Aorta (tissue), 5 donors: ENCODE results near the gene LRRC74B. TPM values are rescaled to one million over a fixed set of nuclear protein-coding genes. Genes with fewer than 3 reads are reported as not detected.
"Not testable (repeated sequence)": the region's sequence is repeated elsewhere in the genome, so short reads cannot be mapped to it uniquely, and the experiment has no call there.

Experiments used
- ATAC-seq: fragments of 200-7000 bp; cut with Tn5 transposase; one replicate; pipeline ENCODE4 v1.9.1; 2022; ENCODE audit warnings: moderate library complexity; ENCODE audit not compliant: low FRiP score
- DNase-seq, 2 donors: peaks; one replicate each; pipeline ENCODE4 v3.0.0-alpha.2; 2020
- H3K27ac ChIP-seq, 2 donors: one replicate each; pipeline ENCODE4 v1.5.1; 2013; ENCODE audit warnings: low read length in 2 of 2, mild to moderate bottlenecking in 2 of 2, moderate library complexity in 2 of 2, control low read depth in 1 of 2, inconsistent platforms in 1 of 2, low read depth in 1 of 2
- H3K27me3 ChIP-seq, 2 donors: one replicate each; pipeline ENCODE4 v1.6.1; 2013; ENCODE audit warnings: control low read depth in 1 of 2, low read length in 1 of 2, mild to moderate bottlenecking in 1 of 2, moderate library complexity in 1 of 2; ENCODE audit not compliant: insufficient read depth in 2 of 2, control insufficient read depth in 1 of 2
- H3K36me3 ChIP-seq, 2 donors: one replicate each; pipeline ENCODE4 v1.6.1; 2013; ENCODE audit warnings: control low read depth in 1 of 2, low read length in 1 of 2, mild to moderate bottlenecking in 1 of 2; ENCODE audit not compliant: insufficient read depth in 2 of 2, control insufficient read depth in 1 of 2
- H3K4me1 ChIP-seq, 2 donors: one replicate each; pipeline ENCODE4 v1.6.1; 2013; ENCODE audit warnings: low read length in 2 of 2, control low read depth in 1 of 2, mild to moderate bottlenecking in 1 of 2, moderate library complexity in 1 of 2; ENCODE audit not compliant: insufficient read depth in 2 of 2, control insufficient read depth in 1 of 2
- H3K4me3 ChIP-seq, 2 donors: one replicate each; pipeline ENCODE4 v1.5.1; 2013; ENCODE audit warnings: low read length in 2 of 2, control low read depth in 1 of 2, mild to moderate bottlenecking in 1 of 2
- H3K9me3 ChIP-seq: one replicate; pipeline ENCODE4 v1.6.1; 2013; ENCODE audit warnings: mild to moderate bottlenecking, low read length; ENCODE audit not compliant: control insufficient read depth
- WGBS, 2 donors: extraction: QIAGEN DNeasy Blood & Tissue Kit; methylation state at CpG; one replicate each; pipeline ENCODE4 v1.1.7; 2013; 5-methylcytosine and 5-hydroxymethylcytosine counted together
- intact Hi-C, 2 donors: fragments of 100-400 bp; cut with DNase I; formaldehyde crosslinking; loops; one replicate each; pipeline versions ENCODE4 v1.14.2 to v1.15.0; 2022
- polyA plus RNA-seq, 2 donors: library from polyadenylated mRNA; stranded (reverse); fragments of 200-250 nt; gene quantifications; one replicate each; pipeline ENCODE4 v1.2.3, GENCODE V29; 2013
- total RNA-seq, 2 donors: library from RNA; stranded (reverse); fragmentation: NEBNext Ultra II Directional; extraction: Animal tissue kit (Norgen Biotek cat#: 25700); gene quantifications; one replicate each; pipeline ENCODE4 v1.2.1, GENCODE V29; 2021
- donor health status: healthy with polysubstance abuse.
- donor health status: Bipolar disorder and iron deficiency.
- donor health status: DM: no; HTN: no; CAD: no.
- donor health status: DM: no; HTN: no; CAD: no.
- donor health status: DM: yes; HTN: yes; CAD: no.

LRRC74B gene
- total and polyA plus RNA-seq, 4 donors = 0.05 TPM; not detected in 3

DNA sequence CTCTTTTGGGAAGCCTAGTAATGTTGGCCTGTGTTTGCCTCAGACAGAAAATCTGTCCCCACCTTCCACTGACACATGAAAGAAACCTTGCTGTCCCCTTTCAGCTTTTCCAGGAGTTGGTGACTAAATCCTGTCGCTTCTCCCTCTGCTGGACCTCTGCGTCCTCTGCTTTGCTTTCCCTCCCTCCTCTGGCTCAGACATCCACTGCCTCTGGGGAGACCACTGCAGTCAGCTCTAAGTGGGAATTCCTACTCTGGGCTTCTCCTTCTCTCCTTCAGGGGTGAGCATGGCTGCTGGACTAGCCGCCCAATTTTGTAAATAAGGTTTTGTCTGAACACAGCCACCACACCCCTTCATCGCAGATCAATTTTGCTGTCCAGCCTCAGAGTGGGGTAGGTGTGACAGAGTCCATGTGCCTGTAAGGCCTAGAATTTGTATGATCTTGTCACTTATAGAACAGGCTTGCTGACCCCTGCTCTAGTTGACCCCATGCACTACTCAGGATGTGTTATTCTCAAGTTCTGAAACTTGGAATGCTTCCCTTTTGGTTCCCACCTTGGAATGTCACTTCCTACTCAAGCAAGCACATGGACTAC is 23.0 kb downstream of the LRRC74B start:
- Histone ChIP-seq H3K27me3 (no peaks in the 10 kb centered on the region), H3K9me3 (no peaks in the 10 kb centered on the region), H3K4me1 (no peaks in the 10 kb centered on the region), H3K36me3 (no peaks in the 10 kb centered on the region), H3K4me3 (no peak overlapping the region), H3K27ac (no peak overlapping the region)
- 56 to 58% methylated on average over 4 of the region's 4 CpGs for WGBS, 2 donors
- no peak for ATAC-seq
- intact Hi-C loops = no loop called here
- no peak for DNase-seq

DNA sequence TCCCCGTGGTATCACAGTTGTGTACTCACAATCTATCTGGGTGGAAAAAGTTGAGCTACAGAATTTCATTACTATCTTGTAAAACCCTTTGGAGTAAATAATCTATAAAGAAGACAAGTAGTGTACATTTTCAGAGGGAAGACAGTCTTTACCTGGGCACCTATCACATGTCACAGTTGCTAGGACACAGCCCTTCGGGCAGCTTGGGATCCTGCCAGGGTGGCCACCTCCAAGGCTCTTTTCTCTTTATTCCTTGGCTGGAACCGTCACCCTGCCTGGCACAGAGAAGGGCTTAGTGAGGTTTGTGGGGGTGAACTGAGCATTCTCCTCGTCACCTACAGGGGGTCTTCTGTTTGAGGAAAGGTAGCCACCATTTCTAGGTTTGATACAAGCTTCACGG is 23.6 kb downstream of the LRRC74B start:
- Histone ChIP-seq H3K4me3 (no peak overlapping the region), H3K9me3 (no peaks in the 10 kb centered on the region), H3K27ac (no peak overlapping the region), H3K4me1 (no peaks in the 10 kb centered on the region), H3K36me3 (no peaks in the 10 kb centered on the region), H3K27me3 (no peaks in the 10 kb centered on the region)
- 62% methylated on average over 5 of the region's 5 CpGs for WGBS, 2 donors
- DNase-seq (no peak), ATAC-seq (no peak)
- intact Hi-C loops = no loop called here

DNA sequence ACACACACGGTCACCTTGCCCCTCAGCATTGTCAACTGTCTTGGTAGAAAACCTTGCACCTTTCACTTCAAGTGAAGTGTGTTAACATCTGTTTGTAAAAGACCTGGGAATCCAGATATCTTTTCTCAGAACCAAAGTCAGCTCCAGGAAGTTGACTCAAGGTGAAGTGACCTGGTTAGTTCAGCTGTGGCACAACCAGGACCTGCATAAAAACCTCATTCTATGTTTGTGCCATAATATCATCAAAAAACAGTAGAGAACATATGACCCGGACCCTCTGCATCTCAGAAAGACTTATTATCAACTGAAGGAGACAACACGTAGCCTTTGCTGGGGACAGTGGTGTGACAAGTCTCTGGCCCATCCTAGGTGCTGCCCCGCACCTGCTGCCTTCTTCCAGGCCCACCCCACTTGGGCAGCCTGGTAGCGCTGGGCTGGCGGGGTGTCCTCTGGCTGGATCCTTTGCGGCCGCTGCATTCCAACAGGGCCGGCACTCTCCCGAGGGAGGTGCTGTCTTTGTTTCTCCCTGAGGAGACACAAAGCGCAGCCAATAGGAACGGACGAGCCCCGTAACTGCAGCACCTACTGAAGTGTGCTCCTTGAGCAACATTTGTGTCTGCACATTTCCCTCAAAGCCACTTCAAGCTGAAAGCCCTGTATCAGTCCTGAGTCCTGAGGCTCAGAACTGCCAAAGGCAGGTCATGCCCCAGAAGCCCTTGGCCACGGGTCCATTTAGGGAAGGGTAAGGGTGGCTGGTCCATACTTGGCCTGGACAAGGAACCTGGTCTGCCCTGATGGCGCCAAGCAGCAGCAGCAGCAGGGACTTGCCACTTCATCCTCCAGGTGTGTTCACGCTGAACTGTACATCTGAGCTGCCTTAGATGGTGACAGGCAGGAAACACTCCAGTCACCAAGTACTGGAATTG is 25.2 kb downstream of the LRRC74B start:
- H3K27me3 ChIP-seq = no peaks in the 10 kb centered on the region
- no peaks in the 10 kb centered on the region for H3K9me3 ChIP-seq
- intact Hi-C loops = no loop called here
- 82% methylated on average over 17 of the region's 17 CpGs for WGBS, 2 donors
- H3K27ac ChIP-seq = no peak overlapping the region
- ATAC-seq (no peak), DNase-seq (no peak)
- H3K4me3 ChIP-seq = no peak overlapping the region
- H3K36me3 ChIP-seq = no peaks in the 10 kb centered on the region
- no peaks in the 10 kb centered on the region for H3K4me1 ChIP-seq

DNA sequence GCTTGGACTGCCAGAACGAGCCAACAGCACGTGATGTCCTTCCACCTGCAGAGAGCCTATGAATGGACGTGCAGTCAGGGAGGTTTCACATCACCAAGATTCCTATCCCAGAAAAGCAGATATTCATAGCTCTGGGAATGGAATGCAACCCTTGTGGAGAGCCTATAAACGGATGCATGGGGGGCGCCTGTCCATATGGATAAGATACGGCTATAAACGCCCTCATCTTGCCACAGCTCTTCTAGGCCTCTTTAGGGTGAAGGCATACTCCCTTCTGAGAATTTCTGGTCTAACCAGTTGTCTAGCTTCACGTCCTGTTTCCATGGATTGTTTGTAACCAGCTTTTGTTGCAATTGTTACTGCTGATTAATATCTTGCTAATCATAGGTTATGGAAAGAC is 26.1 kb downstream of the LRRC74B start:
- intact Hi-C loops, H3K27ac ChIP-seq, DNase-seq, H3K27me3 ChIP-seq, H3K36me3 ChIP-seq, H3K4me3 ChIP-seq, ATAC-seq, H3K9me3 ChIP-seq, H3K4me1 ChIP-seq: not testable (repeated sequence)
- WGBS, 2 donors = 77% methylated on average over 8 of the region's 8 CpGs

DNA sequence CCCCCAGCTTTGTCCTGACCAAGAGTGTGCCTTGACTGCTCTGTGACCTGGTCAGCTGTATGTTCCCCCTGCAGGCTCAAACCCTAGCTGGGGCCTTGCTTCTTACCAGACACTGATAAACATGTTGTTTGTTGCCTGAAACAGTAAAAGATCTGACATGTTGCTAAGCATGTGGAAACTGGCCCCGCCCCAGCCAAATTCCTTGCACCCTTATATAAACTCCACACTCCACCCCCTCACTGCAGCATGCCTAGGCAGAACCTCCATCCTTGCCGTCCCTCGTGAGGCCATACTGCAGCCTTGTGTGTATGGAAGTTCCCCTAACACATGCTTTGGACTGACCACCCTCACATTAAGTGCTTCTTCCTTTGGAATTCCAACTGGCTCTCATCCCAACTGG is 27.3 kb downstream of the LRRC74B start:
- ATAC-seq = no peak
- H3K4me1 ChIP-seq = no peaks in the 10 kb centered on the region
- intact Hi-C loops = no loop called here
- 73 to 78% methylated on average over 3 of the region's 3 CpGs for WGBS, 2 donors
- H3K9me3 ChIP-seq = no peaks in the 10 kb centered on the region
- no peaks in the 10 kb centered on the region for H3K27me3 ChIP-seq
- no peaks in the 10 kb centered on the region for H3K36me3 ChIP-seq
- no peak overlapping the region for H3K27ac ChIP-seq
- DNase-seq = no peak
- no peak overlapping the region for H3K4me3 ChIP-seq

DNA sequence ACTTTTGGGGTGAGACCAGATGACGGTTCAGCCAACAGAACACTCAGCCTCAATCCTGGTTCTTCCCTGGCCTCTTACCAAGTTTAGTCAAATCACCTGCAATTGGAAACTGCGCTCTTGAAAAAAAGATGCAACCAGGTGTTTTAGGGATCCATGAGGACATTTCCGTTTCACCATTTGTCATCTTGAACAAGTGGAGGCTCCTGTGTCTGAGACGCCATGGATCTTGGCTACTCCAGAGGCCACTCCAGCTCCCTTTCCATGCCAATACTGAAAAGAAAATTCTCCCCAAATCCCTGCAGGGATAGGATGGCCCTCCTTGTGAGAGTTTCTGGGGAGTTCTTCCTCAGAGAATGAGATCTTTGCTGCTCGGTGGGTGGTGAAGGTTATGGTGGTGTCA is 27.7 kb downstream of the LRRC74B start:
- no peaks in the 10 kb centered on the region for H3K9me3 ChIP-seq
- no peaks in the 10 kb centered on the region for H3K36me3 ChIP-seq
- no peaks in the 10 kb centered on the region for H3K4me1 ChIP-seq
- no peak for ATAC-seq
- H3K27ac ChIP-seq = no peak overlapping the region
- no peak for DNase-seq
- no peaks in the 10 kb centered on the region for H3K27me3 ChIP-seq
- WGBS, 2 donors = 88% methylated on average over 5 of the region's 5 CpGs
- H3K4me3 ChIP-seq = no peak overlapping the region
- intact Hi-C loops = no loop called here

DNA sequence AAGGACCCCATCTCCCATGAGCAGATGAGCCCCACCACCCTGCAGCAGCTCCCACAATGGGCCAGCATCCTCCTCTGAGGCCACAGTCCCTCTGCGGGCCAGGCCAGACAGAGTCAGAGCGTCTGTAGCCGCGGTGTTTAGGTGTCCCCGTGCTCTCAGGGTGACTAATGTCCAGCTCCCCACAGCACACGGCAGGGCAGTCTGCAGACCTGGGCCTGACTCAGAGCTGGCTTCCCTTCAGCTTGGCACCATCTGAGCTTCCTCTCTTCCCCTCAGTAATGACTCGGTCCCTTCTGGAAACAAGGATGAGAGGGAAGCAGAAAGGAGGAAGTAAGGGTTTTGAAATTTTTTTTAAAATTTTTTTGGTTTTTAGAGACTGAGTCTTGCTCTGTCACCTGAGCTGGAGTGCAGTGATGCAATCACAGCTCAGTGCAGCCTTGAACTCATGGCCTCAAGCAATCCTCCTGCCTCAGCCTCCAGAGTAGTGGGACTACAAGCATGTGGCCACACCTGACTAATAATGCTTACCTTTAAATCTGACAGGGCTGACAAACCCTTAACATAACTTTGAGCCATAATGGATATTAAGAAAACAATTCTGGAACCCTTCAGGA is 28.5 kb downstream of the LRRC74B start:
- Histone ChIP-seq H3K9me3 (no peaks in the 10 kb centered on the region), H3K36me3 (no peaks in the 10 kb centered on the region), H3K27ac (no peak overlapping the region), H3K27me3 (no peaks in the 10 kb centered on the region), H3K4me1 (no peaks in the 10 kb centered on the region), H3K4me3 (no peak overlapping the region)
- intact Hi-C loops = no loop called here
- ATAC-seq (no peak), DNase-seq (peak in 1 of 2 donors; percentile 73)
- WGBS, 2 donors = 31 to 36% methylated on average over 7 of the region's 7 CpGs

DNA sequence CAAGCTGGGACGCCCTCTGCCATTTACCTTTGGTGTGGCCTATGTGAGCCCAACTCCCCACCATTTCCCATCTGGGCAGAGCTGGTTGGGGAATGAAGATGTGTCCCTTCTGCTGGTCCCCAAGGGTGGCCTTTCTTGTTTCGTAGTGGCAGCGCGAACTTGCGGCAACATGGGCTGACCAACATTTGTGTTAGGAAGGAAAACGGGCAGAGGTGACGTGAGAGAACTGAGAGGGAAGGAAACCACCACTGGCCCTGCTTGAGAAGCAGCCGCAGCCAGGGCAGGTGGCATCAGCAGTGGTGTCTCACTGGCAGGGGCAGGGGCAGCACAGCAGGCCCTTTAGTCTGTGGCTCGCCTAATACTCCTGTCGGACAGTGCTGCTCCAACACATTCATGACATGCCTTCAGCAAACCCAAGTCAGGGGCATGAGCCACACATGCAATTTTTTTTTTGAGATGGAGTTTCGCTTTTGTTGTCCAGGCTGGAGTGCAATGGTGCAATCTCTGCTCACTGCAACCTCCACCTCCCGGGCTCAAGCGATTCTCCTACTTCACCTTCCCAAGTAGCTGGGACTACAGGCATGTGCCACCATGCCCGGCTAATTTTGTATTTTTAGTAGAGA is 29.9 kb downstream of the LRRC74B start:
- no peak for DNase-seq
- Histone ChIP-seq H3K27me3 (no peaks in the 10 kb centered on the region), H3K27ac (no peak overlapping the region), H3K9me3 (no peaks in the 10 kb centered on the region), H3K36me3 (no peaks in the 10 kb centered on the region), H3K4me3 (no peak overlapping the region), H3K4me1 (no peaks in the 10 kb centered on the region)
- ATAC-seq = no peak
- intact Hi-C loops = no loop called here
- WGBS, 2 donors = 91 to 92% methylated on average over 14 of the region's 14 CpGs
